GM18951 (cell line): ENCODE data around the gene GALNT9.

ENCODE experiments used
- POLR2A ChIP-seq: IDR thresholded peaks from 4 replicates; pipeline ENCODE4 v1.6.1; 2011; ENCODE audit warnings: mild to moderate bottlenecking; ENCODE audit not compliant: insufficient read length, insufficient read depth; ENCODE audit errors: extremely low read depth
- in situ Hi-C: fragments of 300-500 bp; cut with MboI; formaldehyde crosslinking; loops from one replicate; pipeline ENCODE4 v1.12.0; 2022; ENCODE audit warnings: low sequenced_read_pairs, mixed read lengths, inconsistent platforms; ENCODE audit not compliant: unreplicated experiment

GALNT9 gene

GRCh38 chr12:132354982-132355680 is 25.7 kb upstream of the GALNT9 start:
- in situ Hi-C loops = no loop called here
- no peak for TF ChIP-seq POLR2A

GRCh38 chr12:132354211-132354981 is 25.0 kb upstream of the GALNT9 start:
- TF ChIP-seq POLR2A = no peak
- in situ Hi-C loops = no loop called here

- in situ Hi-C loops = no loop called here
- no peak for TF ChIP-seq POLR2A
These were observed 24.4 kb upstream of the GALNT9 start for GRCh38 chr12:132353811-132354210.

GRCh38 chr12:132352896-132353800 is 23.8 kb upstream of the GALNT9 start:
- in situ Hi-C loops = no loop called here
- TF ChIP-seq POLR2A = no peak

GRCh38 chr12:132351751-132352495 is 22.5 kb upstream of the GALNT9 start:
- in situ Hi-C loops = no loop called here
- TF ChIP-seq POLR2A = no peak

GRCh38 chr12:132349501-132350131 is 20.2 kb upstream of the GALNT9 start:
- in situ Hi-C loops = no loop called here
- TF ChIP-seq POLR2A = no peak

- no peak for TF ChIP-seq POLR2A
- in situ Hi-C loops = no loop called here
These were observed 18.8 kb upstream of the GALNT9 start for GRCh38 chr12:132348176-132348575.

- in situ Hi-C loops = no loop called here
These were observed 17.9 kb upstream of the GALNT9 start for GRCh38 chr12:132347176-132347855.

GRCh38 chr12:132346471-132347175 is 17.2 kb upstream of the GALNT9 start:
- TF ChIP-seq POLR2A = no peak
- in situ Hi-C loops = no loop called here

More at GRCh38 chr12:132347176-132347855, 17.9 kb upstream of the GALNT9 start:
- TF ChIP-seq POLR2A = no peak

GRCh38 chr12:132345561-132346200 is 16.3 kb upstream of the GALNT9 start:
- in situ Hi-C loops = no loop called here
- no peak for TF ChIP-seq POLR2A

GRCh38 chr12:132345126-132345525 is 15.7 kb upstream of the GALNT9 start:
- no peak for TF ChIP-seq POLR2A
- in situ Hi-C loops = no loop called here
